ENCODE measurements around the gene RAB43. TPM values are rescaled to one million over a fixed set of nuclear protein-coding genes. Genes with fewer than 3 reads are reported as not detected.
"Not testable (repeated sequence)": the region's sequence is repeated elsewhere in the genome, so short reads cannot be mapped to it uniquely, and the experiment has no call there.

RAB43 gene
- total RNA-seq, 1 donor = 28.1 TPM

- Histone ChIP-seq H3K4me3 (ENCODE audit: low read length) (no peak overlapping the region), H3K4me1 (ENCODE audit: insufficient read depth, low read length) (peaks cover 4% of the 10 kb centered on the region), H3K27me3 (ENCODE audit: insufficient read depth, low read length) (no peaks in the 10 kb centered on the region), H3K9me3 (ENCODE audit: low read depth, low read length) (no peaks in the 10 kb centered on the region)
Measured at GRCh38 chr3:129085165-129085715, 36.4 kb downstream of the RAB43 start.

DNA sequence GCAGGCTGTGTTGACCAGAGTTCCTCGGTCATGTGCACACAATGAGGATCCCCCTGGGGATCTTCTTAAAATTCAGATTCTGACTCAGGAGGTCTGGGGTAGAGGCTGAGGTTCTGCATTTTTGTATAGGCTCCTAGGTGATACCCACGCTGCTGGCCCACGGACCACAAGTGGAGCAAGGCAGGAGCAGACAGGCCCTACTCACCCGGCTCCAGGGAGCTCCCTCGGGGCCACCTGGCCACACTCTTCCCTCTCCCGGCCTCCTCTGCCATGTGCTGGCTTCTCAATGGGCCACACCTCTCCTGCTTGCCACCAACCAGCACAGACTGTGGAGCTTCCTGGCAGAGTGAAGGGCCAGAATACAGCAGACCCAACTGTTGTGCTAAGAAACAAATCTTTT, 37.1 kb downstream of the RAB43 start:
- Histone ChIP-seq H3K4me1 (ENCODE audit: insufficient read depth, low read length) (peaks cover 4% of the 10 kb centered on the region), H3K4me3 (ENCODE audit: low read length) (no peak overlapping the region), H3K9me3 (ENCODE audit: low read depth, low read length) (no peaks in the 10 kb centered on the region), H3K27me3 (ENCODE audit: insufficient read depth, low read length) (no peaks in the 10 kb centered on the region)

GRCh38 chr3:129082026-129082425, 39.6 kb downstream of the RAB43 start:
- Histone ChIP-seq H3K9me3 (ENCODE audit: low read depth, low read length) (no peaks in the 10 kb centered on the region), H3K4me3 (ENCODE audit: low read length) (no peak overlapping the region), H3K27me3 (ENCODE audit: insufficient read depth, low read length) (no peaks in the 10 kb centered on the region), H3K4me1 (ENCODE audit: insufficient read depth, low read length) (peaks cover 4% of the 10 kb centered on the region)

DNA sequence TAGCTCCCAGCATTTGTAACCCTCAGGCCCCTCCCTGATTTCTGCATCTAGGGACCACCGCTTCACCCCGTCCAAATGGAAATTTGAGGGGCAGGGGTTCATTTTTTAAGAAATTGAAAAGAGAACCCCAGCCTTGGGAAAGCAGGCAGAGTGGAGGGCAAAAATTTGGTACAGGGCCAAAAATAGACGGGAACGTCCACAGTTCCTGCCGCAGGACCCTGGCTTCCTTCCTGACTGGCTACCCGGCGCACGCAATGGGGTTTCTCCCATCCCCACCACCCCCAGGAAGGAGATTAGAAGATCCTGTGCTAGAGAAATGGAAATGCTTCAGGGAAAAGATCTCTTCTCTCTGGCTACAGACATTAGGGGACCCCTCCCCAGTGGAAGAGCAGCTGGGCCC, 40.1 kb downstream of the RAB43 start:
- Histone ChIP-seq H3K27me3 (ENCODE audit: insufficient read depth, low read length) (no peaks in the 10 kb centered on the region), H3K4me3 (ENCODE audit: low read length) (no peak overlapping the region), H3K4me1 (ENCODE audit: insufficient read depth, low read length) (peaks cover 4% of the 10 kb centered on the region), H3K9me3 (ENCODE audit: low read depth, low read length) (no peaks in the 10 kb centered on the region)

DNA sequence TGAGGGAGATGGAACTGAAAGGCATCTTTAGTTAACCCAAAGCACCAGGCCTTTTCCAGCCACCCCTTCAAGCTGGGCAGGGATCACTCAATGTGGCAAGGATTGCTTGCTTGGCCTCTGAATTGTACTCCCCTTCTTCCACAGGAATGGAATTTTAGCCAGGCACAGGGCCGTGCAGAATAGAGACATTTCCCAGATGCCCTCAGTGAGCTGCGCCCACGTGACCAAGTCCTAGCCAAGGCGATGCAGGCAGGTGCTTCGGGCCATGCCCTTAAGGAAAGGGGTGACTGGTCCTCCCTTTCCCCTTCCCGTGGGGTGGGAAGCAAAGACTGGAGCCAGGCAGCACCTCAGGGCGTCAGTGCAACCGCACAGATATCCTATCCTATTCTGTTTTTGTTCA, 43.1 kb downstream of the RAB43 start:
- no peak overlapping the region for H3K4me3 ChIP-seq (ENCODE audit: low read length)
- peaks cover 4% of the 10 kb centered on the region for H3K4me1 ChIP-seq (ENCODE audit: insufficient read depth, low read length)
- no peaks in the 10 kb centered on the region for H3K27me3 ChIP-seq (ENCODE audit: insufficient read depth, low read length)
- H3K9me3 ChIP-seq (ENCODE audit: low read depth, low read length) = no peaks in the 10 kb centered on the region

DNA sequence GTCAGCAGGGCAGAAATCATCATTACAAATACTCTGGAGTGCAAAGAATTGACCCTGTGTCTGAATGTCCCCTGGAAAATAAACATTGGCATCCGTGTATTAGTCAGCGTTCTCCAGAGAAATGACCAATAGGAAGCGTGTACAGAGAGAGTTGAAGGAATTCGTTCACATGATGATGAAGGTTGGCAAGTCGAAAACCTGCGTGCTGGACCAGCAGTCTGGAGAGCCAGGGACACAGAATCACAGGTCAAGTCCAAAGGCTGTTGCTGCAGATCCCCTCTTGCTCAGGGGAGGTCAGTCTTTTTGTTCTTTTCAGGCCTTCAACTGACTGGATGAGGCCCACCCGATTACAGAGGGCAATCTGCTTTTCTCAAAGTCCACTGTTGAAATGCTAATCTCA, 44.4 kb downstream of the RAB43 start:
- no peaks in the 10 kb centered on the region for H3K27me3 ChIP-seq (ENCODE audit: insufficient read depth, low read length)
- peaks cover 4% of the 10 kb centered on the region for H3K4me1 ChIP-seq (ENCODE audit: insufficient read depth, low read length)
- no peak overlapping the region for H3K4me3 ChIP-seq (ENCODE audit: low read length)
- H3K9me3 ChIP-seq (ENCODE audit: low read depth, low read length) = no peaks in the 10 kb centered on the region

GRCh38 chr3:129070086-129070885, 51.3 kb downstream of the RAB43 start:
- Histone ChIP-seq H3K4me1 (ENCODE audit: insufficient read depth, low read length) (peaks cover 16% of the 10 kb centered on the region), H3K27me3 (ENCODE audit: insufficient read depth, low read length) (no peaks in the 10 kb centered on the region), H3K9me3 (ENCODE audit: low read depth, low read length) (no peaks in the 10 kb centered on the region), H3K4me3 (ENCODE audit: low read length) (no peak overlapping the region)

DNA sequence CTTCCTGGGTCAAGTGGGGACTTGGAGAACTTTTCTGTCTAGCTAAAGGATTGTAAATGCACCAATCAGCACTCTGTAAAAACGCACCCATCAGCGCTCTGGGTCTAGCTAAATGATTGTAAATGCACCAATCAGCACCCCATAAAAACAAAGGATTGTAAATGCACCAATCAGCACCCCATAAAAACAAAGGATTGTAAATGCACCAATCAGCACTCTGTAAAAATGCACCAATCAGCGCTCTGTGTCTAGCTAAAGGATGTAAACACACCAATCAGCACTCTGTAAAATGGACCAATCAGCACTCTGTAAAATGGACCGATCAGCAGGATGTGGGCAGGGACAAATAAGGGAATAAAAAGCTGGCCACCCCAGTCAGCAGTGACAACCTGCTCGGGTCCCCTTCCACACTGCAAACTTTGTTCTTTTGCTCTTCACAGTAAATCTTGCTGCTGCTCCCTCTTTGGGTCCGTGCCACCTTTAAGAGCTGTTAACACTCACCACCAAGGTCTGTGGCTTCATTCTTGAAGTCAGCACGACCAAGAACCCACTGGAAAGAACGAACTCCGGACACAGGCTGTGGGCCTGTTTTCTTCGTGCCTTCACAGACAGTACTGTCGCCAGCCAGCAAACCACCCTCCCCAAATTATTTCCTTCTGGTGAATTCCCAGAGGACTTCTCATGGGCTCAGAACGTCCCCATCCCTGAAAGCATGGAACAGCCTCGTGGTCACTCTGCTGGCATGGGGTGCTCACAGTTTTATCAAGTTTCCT, 52.1 kb downstream of the RAB43 start:
- H3K27me3 ChIP-seq (ENCODE audit: insufficient read depth, low read length); H3K9me3 ChIP-seq (ENCODE audit: low read depth, low read length); H3K4me3 ChIP-seq (ENCODE audit: low read length): not testable (repeated sequence)
- peaks cover 16% of the 10 kb centered on the region for H3K4me1 ChIP-seq (ENCODE audit: insufficient read depth, low read length)

DNA sequence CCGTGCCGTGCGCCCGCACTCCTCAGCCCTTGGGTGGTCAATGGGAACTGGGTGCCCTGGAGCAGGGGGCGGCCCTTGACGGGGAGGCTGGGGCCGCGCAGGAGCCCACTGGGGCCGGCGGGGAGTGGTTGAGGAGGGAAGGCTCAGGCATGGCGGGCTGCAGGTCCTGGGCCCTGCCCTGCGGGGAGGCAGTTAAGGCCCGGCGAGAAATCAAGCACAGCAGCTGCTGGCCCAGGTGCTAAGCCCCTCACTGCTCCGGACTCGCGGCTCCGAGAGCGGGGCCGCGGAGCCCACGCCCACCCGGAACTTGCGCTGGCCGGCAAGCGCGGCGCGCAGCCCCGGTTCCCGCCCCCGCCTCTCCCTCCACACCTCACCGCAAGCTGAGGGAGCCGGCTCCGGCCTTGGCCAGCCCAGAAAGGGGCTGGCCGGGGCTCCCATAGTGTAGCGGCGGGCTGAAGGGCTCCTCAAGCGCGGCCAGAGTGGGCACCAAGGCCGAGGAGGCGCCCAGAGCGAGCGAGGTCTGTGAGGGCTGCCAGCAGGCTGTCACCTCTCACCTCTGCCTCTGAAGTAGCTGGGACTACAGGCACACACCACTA, 53.2 kb downstream of the RAB43 start:
- Histone ChIP-seq H3K4me1 (ENCODE audit: insufficient read depth, low read length) (peaks cover 16% of the 10 kb centered on the region), H3K27me3 (ENCODE audit: insufficient read depth, low read length) (no peaks in the 10 kb centered on the region), H3K4me3 (ENCODE audit: low read length) (peak overlapping the region; percentile 18), H3K9me3 (ENCODE audit: low read depth, low read length) (no peaks in the 10 kb centered on the region)

DNA sequence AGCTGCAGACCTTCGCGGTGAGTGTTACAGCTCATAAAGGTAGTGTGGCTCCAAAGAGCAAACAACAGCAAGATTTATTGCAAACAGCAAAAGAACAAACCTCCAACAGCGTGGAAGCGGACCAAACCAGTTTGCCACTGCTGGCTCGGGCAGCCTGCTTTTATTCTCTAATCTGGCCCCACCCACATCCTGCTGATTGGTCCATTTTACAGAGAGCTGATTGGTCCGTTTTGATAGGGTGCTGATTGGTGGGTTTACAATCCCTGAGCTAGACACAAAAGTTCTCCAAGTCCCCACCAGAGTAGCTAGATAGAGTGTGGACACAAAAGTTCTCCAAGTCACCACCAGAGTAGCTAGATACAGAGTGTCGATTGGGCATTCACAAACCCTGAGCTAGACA, 53.9 kb downstream of the RAB43 start:
- H3K4me1 ChIP-seq (ENCODE audit: insufficient read depth, low read length) = peaks cover 16% of the 10 kb centered on the region
- H3K9me3 ChIP-seq (ENCODE audit: low read depth, low read length); H3K4me3 ChIP-seq (ENCODE audit: low read length); H3K27me3 ChIP-seq (ENCODE audit: insufficient read depth, low read length): not testable (repeated sequence)

DNA sequence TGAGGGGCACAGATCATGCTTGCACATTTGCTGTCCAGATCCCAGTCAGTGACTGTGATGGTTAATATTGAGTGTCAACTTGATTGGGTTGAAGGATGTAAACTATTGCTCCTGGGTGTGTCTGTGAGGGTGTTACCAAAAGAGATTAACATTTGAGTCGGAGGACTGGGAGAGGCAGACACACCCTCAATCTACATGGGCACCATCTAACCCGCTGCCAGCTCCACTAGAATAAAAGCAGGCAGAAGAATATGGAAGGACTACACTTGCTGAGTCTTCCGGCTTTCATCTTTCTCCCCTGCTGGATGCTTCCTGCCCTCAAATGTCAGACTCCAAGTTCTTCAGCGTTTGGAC, 55.9 kb downstream of the RAB43 start:
- Histone ChIP-seq H3K4me3 (ENCODE audit: low read length) (no peak overlapping the region), H3K27me3 (ENCODE audit: insufficient read depth, low read length) (no peaks in the 10 kb centered on the region), H3K9me3 (ENCODE audit: low read depth, low read length) (no peaks in the 10 kb centered on the region), H3K4me1 (ENCODE audit: insufficient read depth, low read length) (peaks cover 16% of the 10 kb centered on the region)

DNA sequence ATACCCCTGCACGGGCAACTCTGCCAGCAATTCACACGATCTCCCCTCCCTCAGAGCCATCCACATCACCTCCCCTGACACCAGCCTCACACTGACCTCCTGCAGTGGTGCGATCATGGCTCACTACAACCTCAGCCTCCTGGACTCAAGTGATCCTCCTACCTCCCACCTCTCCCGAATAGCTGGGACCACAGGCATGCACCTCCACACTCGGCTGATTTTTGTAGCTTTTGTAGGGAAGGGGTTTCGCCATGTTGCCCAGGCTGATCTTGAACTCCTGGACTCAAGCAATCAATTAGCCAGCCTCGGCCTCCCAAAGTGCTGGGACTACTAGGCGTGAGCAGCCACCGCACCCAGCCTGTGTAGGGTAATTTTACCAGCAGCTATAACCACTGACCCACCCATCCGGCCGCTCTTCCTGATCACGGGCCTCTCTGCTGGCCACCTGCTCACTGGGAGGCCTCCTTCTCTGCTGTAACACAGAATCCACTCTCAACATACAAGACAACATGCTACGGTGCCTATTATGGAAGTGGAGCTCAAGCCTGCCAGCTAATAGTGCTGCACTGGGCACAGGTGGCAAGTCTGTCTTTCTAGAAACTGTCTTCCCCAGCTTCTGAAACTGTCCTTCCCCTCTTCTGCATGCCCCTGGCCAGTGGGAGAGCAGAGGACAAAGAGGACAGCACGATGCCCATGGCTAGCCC, 56.4 kb downstream of the RAB43 start:
- H3K27me3 ChIP-seq (ENCODE audit: insufficient read depth, low read length) = no peaks in the 10 kb centered on the region
- peaks cover 22% of the 10 kb centered on the region for H3K4me1 ChIP-seq (ENCODE audit: insufficient read depth, low read length)
- H3K4me3 ChIP-seq (ENCODE audit: low read length) = no peak overlapping the region
- no peaks in the 10 kb centered on the region for H3K9me3 ChIP-seq (ENCODE audit: low read depth, low read length)

GRCh38 chr3:129063841-129064482, 57.6 kb downstream of the RAB43 start:
- no peaks in the 10 kb centered on the region for H3K9me3 ChIP-seq (ENCODE audit: low read depth, low read length)
- no peaks in the 10 kb centered on the region for H3K27me3 ChIP-seq (ENCODE audit: insufficient read depth, low read length)
- no peak overlapping the region for H3K4me3 ChIP-seq (ENCODE audit: low read length)
- peaks cover 14% of the 10 kb centered on the region for H3K4me1 ChIP-seq (ENCODE audit: insufficient read depth, low read length)

DNA sequence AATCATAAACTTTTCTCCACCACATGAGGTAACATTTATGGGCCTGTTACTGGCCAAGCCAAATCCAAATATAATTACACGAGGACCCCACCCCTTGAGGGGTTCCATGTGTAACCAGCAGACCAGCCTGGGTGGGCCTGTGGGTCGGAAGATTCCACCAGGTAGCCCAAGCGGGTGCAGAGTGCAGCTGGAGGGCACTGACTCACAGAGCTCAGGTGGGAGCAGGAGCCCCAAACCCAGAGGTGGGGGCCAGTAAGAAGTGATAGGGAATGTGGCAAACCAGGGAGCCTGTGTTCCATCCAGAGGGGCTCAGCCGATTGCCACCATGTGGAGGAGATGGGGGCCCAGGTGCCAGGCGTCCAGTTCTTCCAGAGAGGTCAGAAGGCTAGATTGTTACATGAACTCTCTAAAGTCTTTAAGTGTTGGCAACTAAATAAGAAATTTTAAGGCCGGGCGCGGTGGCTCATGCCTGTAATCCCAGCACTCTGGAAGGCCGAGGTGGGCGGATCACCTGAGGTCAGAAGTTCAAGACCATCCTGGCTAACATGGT, 58.4 kb downstream of the RAB43 start:
- Histone ChIP-seq H3K4me1 (ENCODE audit: insufficient read depth, low read length) (peaks cover 8% of the 10 kb centered on the region), H3K4me3 (ENCODE audit: low read length) (no peak overlapping the region), H3K9me3 (ENCODE audit: low read depth, low read length) (no peaks in the 10 kb centered on the region), H3K27me3 (ENCODE audit: insufficient read depth, low read length) (no peaks in the 10 kb centered on the region)

All from mononuclear cell (primary cell).